Astrocyte (in vitro differentiated cells and primary cell): Measurements from ENCODE around the gene MEP1B. TPM values are rescaled to one million over a fixed set of nuclear protein-coding genes. Genes with fewer than 3 reads are reported as not detected.
A peak's percentile ranks its signal among the peaks of the same experiment; 100 is the strongest.
"Not testable (repeated sequence)": the region's sequence is repeated elsewhere in the genome, so short reads cannot be mapped to it uniquely, and the experiment has no call there.

Experiments
- DNase-seq: peaks from one replicate; pipeline ENCODE4 v3.0.0-alpha.2; 2010; ENCODE audit warnings: low read depth
- FAIRE-seq: peaks from 2 replicates; lab custom pipeline; 2011; peaks lifted over from hg19 to GRCh38; lab: Jason Lieb, UNC
- H2AFZ ChIP-seq: 2 replicates; pipeline ENCODE4 v1.6.0; 2012; ENCODE audit warnings: low read depth, low read length, inconsistent platforms
- H3K27ac ChIP-seq: 2 replicates; pipeline ENCODE4 v1.5.1; 2011; ENCODE audit warnings: low read depth, low read length, inconsistent platforms
- H3K27me3 ChIP-seq: 2 replicates; pipeline ENCODE4 v1.6.0; 2011; ENCODE audit warnings: low read length, inconsistent platforms; ENCODE audit not compliant: insufficient read depth
- H3K36me3 ChIP-seq: 2 replicates; pipeline ENCODE4 v1.5.1; 2011; ENCODE audit warnings: low read length, inconsistent platforms; ENCODE audit not compliant: insufficient read depth
- H3K4me1 ChIP-seq: 2 replicates; pipeline ENCODE4 v1.5.1; 2011; ENCODE audit warnings: low read length, inconsistent platforms; ENCODE audit not compliant: insufficient read depth
- H3K4me2 ChIP-seq: 2 replicates; pipeline ENCODE4 v1.6.0; 2012; ENCODE audit warnings: low read length, inconsistent platforms
- H3K4me3 ChIP-seq: 2 replicates; pipeline ENCODE4 v1.5.1; 2011; ENCODE audit warnings: low read depth, mild to moderate bottlenecking, low read length, inconsistent platforms; ENCODE audit not compliant: insufficient read depth
- H3K79me2 ChIP-seq: 2 replicates; pipeline ENCODE4 v1.6.0; 2012; ENCODE audit warnings: mild to moderate bottlenecking, low read length, inconsistent platforms; ENCODE audit not compliant: insufficient read depth
- H3K9ac ChIP-seq: 2 replicates; pipeline ENCODE4 v1.6.0; 2012; ENCODE audit warnings: mild to moderate bottlenecking, low read length, inconsistent platforms
- H3K9me3 ChIP-seq: 2 replicates; pipeline ENCODE4 v1.5.1; 2012; ENCODE audit warnings: low read depth, mild to moderate bottlenecking, low read length, inconsistent platforms; ENCODE audit not compliant: insufficient read depth
- H4K20me1 ChIP-seq: 2 replicates; pipeline ENCODE4 v1.6.0; 2012; ENCODE audit warnings: low read length, inconsistent platforms; ENCODE audit not compliant: insufficient read depth
- H3K27ac Mint-ChIP-seq: one replicate; pipeline ENCODE4 v1.8.0; 2021; ENCODE audit warnings: mild to moderate bottlenecking, mixed read lengths; ENCODE audit not compliant: unreplicated experiment
- H3K27me3 Mint-ChIP-seq: one replicate; pipeline ENCODE4 v1.8.0; 2021; ENCODE audit warnings: low read depth, mixed read lengths; ENCODE audit not compliant: unreplicated experiment
- H3K36me3 Mint-ChIP-seq: one replicate; pipeline ENCODE4 v1.8.0; 2021; ENCODE audit warnings: low read depth, mixed read lengths; ENCODE audit not compliant: unreplicated experiment
- H3K4me1 Mint-ChIP-seq: one replicate; pipeline ENCODE4 v1.8.0; 2021; ENCODE audit warnings: low read depth, mixed read lengths; ENCODE audit not compliant: unreplicated experiment
- H3K4me3 Mint-ChIP-seq: one replicate; pipeline ENCODE4 v1.8.0; 2021; ENCODE audit warnings: mild to moderate bottlenecking, moderate library complexity, mixed read lengths; ENCODE audit not compliant: unreplicated experiment
- H3K9me3 Mint-ChIP-seq: one replicate; pipeline ENCODE4 v1.8.0; 2021; ENCODE audit warnings: mild to moderate bottlenecking, mixed read lengths; ENCODE audit not compliant: unreplicated experiment
- EZH2 ChIP-seq: IDR thresholded peaks from 2 replicates; pipeline ENCODE4 v1.6.1; 2012; ENCODE audit warnings: mild to moderate bottlenecking, low read length, inconsistent platforms; ENCODE audit not compliant: insufficient read depth
- total RNA-seq: library from RNA; stranded (reverse); gene quantifications from 2 replicates; pipeline ENCODE4 v1.2.1, GENCODE V29; 2021
- TF ChIP-seq, protein P1 (sequence below): IDR thresholded peaks from 2 replicates; pipeline ENCODE4 v1.5.1; 2011; ENCODE audit warnings: low read depth, mild to moderate bottlenecking, inconsistent platforms, low read length, moderate library complexity; ENCODE audit not compliant: insufficient read depth

Gene MEP1B
- total RNA-seq, 1 donor from 2014 or later = not detected

DNA sequence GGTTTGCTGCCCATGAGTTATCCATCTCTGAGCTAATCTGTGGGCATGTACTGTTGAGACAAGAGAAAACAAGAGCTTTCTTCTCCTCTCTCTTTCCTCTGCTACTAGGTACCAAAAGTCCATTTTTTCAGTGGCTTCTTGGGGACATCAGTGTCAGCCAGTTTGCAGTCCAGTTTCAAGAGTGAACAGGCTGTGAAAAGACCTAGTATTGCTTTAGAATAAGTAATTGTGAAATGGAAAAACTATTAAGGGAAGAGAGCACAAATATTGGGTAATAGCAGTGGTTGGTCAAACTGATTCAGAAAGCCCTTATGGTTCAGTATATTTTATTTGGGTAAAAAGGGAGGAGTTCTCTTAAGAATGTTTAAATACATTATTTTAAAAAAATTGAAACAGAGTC, 33.0 kb upstream of the MEP1B start:
- Mint-ChIP-seq H3K9me3 (no peaks in the 10 kb centered on the region), H3K27ac (no peak overlapping the region), H3K27me3 (no peaks in the 10 kb centered on the region), H3K4me1 (peaks cover 2% of the 10 kb centered on the region), H3K36me3 (no peaks in the 10 kb centered on the region), H3K4me3 (no peak overlapping the region)
- Histone ChIP-seq H3K27me3 (no peaks in the 10 kb centered on the region), H3K4me1 (no peaks in the 10 kb centered on the region), H3K27ac (no peak overlapping the region), H3K4me3 (no peak overlapping the region), H2AFZ (no peak overlapping the region), H3K36me3 (no peaks in the 10 kb centered on the region), H3K4me2 (no peak overlapping the region), H3K9ac (no peak overlapping the region), H3K9me3 (no peaks in the 10 kb centered on the region), H4K20me1 (no peaks in the 10 kb centered on the region), H3K79me2 (no peaks in the 10 kb centered on the region)
- FAIRE-seq (no peak), DNase-seq (no peak)
- TF ChIP-seq, protein P1, sequence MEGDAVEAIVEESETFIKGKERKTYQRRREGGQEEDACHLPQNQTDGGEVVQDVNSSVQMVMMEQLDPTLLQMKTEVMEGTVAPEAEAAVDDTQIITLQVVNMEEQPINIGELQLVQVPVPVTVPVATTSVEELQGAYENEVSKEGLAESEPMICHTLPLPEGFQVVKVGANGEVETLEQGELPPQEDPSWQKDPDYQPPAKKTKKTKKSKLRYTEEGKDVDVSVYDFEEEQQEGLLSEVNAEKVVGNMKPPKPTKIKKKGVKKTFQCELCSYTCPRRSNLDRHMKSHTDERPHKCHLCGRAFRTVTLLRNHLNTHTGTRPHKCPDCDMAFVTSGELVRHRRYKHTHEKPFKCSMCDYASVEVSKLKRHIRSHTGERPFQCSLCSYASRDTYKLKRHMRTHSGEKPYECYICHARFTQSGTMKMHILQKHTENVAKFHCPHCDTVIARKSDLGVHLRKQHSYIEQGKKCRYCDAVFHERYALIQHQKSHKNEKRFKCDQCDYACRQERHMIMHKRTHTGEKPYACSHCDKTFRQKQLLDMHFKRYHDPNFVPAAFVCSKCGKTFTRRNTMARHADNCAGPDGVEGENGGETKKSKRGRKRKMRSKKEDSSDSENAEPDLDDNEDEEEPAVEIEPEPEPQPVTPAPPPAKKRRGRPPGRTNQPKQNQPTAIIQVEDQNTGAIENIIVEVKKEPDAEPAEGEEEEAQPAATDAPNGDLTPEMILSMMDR = no peak
- TF ChIP-seq EZH2 = no peak

- FAIRE-seq (no peak), DNase-seq (no peak)
- no peaks in the 10 kb centered on the region for H4K20me1 ChIP-seq
- H3K4me3 ChIP-seq = no peak overlapping the region
- no peak overlapping the region for H3K4me3 Mint-ChIP-seq
- H2AFZ ChIP-seq = peak overlapping the region; percentile 58
- no peak for TF ChIP-seq EZH2
- TF ChIP-seq, protein P1 = no peak
- no peak overlapping the region for H3K27ac ChIP-seq
- H3K36me3 ChIP-seq = no peaks in the 10 kb centered on the region
- H3K79me2 ChIP-seq = no peaks in the 10 kb centered on the region
- no peaks in the 10 kb centered on the region for H3K4me1 ChIP-seq
- no peaks in the 10 kb centered on the region for H3K9me3 Mint-ChIP-seq
- H3K4me1 Mint-ChIP-seq = peaks cover 2% of the 10 kb centered on the region
- H3K36me3 Mint-ChIP-seq = no peaks in the 10 kb centered on the region
- H3K9me3 ChIP-seq = no peaks in the 10 kb centered on the region
- no peaks in the 10 kb centered on the region for H3K27me3 Mint-ChIP-seq
- peak overlapping the region; percentile 84 for H3K4me2 ChIP-seq
- no peak overlapping the region for H3K27ac Mint-ChIP-seq
- H3K9ac ChIP-seq = no peak overlapping the region
- H3K27me3 ChIP-seq = no peaks in the 10 kb centered on the region
These were observed 32.3 kb upstream of the MEP1B start for GRCh38 chr18:32157580-32157979.

DNA sequence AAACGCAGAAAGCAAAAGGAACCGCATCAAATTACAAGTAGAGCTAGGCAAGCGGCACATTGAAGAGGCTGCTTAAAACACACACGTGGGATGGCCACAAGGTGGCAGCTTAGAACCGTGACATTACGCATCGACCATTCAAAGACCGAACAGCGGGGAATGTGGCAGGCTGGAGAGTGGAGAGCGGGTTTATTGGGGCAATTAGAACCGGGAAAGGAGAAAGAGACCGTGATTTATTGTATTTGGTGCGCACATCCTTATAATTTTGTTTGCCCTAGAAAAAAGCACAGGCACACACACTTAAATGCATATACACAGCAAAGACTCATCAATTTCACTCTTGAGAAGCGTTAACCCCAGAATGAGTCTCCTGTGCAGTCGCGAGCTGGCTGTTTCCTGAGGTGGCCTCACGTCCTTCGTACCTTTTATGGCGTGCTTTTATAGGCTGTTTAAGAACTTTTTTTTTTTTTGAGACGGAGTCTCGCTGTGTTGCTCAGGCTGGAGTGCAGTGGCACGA, 31.7 kb upstream of the MEP1B start:
- H3K9me3 Mint-ChIP-seq = no peaks in the 10 kb centered on the region
- Histone ChIP-seq H3K27me3 (no peaks in the 10 kb centered on the region), H3K27ac (no peak overlapping the region), H3K79me2 (no peaks in the 10 kb centered on the region), H3K4me2 (peak overlapping the region; percentile 84), H3K4me3 (peak overlapping the region; percentile 42), H3K36me3 (no peaks in the 10 kb centered on the region), H2AFZ (peak overlapping the region; percentile 58), H3K9me3 (no peaks in the 10 kb centered on the region), H4K20me1 (no peaks in the 10 kb centered on the region), H3K4me1 (no peaks in the 10 kb centered on the region), H3K9ac (no peak overlapping the region)
- H3K27ac Mint-ChIP-seq = no peak overlapping the region
- no peak for TF ChIP-seq EZH2
- TF ChIP-seq, protein P1 = peak; percentile 87
- H3K4me3 Mint-ChIP-seq = no peak overlapping the region
- DNase-seq (peak; percentile 76), FAIRE-seq (no peak)
- H3K36me3 Mint-ChIP-seq = no peaks in the 10 kb centered on the region
- peaks cover 2% of the 10 kb centered on the region for H3K4me1 Mint-ChIP-seq
- H3K27me3 Mint-ChIP-seq = no peaks in the 10 kb centered on the region

DNA sequence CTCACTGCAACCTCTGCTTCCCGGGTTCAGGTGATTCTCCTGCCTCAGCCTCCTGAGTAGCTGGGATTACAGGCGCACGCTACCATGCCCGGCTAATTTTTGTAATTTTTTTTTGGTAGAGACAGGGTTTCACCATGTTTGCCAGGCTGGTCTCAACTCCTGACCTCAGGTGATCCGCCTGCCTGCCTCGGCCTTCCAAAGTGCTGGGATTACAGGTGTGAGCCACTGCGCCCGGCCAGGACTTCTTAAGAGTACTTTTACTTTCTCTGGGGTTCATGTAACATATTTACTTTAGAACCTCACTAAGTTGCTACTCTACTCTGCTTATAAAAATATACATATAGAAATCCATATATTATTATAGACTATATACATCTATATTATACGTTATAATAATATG, 31.2 kb upstream of the MEP1B start:
- not testable (repeated sequence) for H3K79me2 ChIP-seq, FAIRE-seq, H3K36me3 Mint-ChIP-seq, H3K27me3 ChIP-seq, H3K9ac ChIP-seq, H4K20me1 ChIP-seq, H3K9me3 Mint-ChIP-seq, H3K9me3 ChIP-seq, H3K4me3 ChIP-seq, H3K27ac Mint-ChIP-seq, H3K36me3 ChIP-seq, H2AFZ ChIP-seq, H3K4me3 Mint-ChIP-seq, DNase-seq, H3K27me3 Mint-ChIP-seq, H3K4me1 Mint-ChIP-seq, H3K4me1 ChIP-seq, H3K27ac ChIP-seq
- peak overlapping the region; percentile 84 for H3K4me2 ChIP-seq
